ENCODE results near the gene IER5.

DNA sequence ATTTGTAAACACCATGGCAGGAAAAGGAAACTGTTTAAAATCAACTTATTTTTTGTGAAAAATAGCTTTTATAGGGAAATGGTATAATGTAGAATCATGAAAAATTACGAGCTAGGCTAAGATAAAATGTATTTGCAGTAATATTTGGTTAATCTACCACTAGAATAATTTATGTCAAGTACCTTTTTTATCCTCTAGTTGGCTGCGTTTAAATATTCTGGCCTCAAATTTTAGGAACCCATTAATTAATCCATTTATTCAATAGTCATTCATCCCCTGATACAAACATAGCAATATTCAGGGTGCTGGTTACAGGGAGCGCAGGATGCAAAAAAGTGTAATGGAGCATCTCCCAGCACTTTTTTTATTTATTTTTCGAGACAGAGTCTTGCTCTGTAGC lies 8.6 kb upstream of the IER5 start:
- TF ChIP-seq GATA3 (IDR thresholded peaks at IDR 0.05; ENCODE audit: low read depth, low read length) (no peak), GATA2 (IDR thresholded peaks at IDR 0.05; ENCODE audit: low read depth, low read length) (no peak)
